WTC11 (cell line): ENCODE results near the gene CLEC16A.

Experiments
- CBFB ChIP-seq: sonication (generic); formaldehyde crosslinking; IDR thresholded peaks from 2 replicates; pipeline ENCODE4 v1.8.1; 2022; ENCODE audit warnings: mild to moderate bottlenecking, low read depth, missing genetic modification reagents
- CTCF ChIP-seq: fragments of 200-600 bp; IDR thresholded peaks from 2 replicates; pipeline ENCODE4 v1.8.0; 2022; ENCODE audit warnings: antibody characterized with exemption
- ETV6 ChIP-seq: sonication (generic); formaldehyde crosslinking; IDR thresholded peaks from 2 replicates; pipeline ENCODE4 v1.8.1; 2022; ENCODE audit warnings: mild to moderate bottlenecking, missing genetic modification reagents
- FOXK1 ChIP-seq: sonication (generic); formaldehyde crosslinking; IDR thresholded peaks from 2 replicates; pipeline ENCODE4 v1.8.0; 2022; ENCODE audit warnings: mild to moderate bottlenecking, moderate library complexity, missing genetic modification reagents
- NFE2L1 ChIP-seq: sonication (generic); formaldehyde crosslinking; IDR thresholded peaks from 2 replicates; pipeline ENCODE4 v1.8.1; 2023; ENCODE audit warnings: missing genetic modification reagents
- NFYB ChIP-seq: sonication (generic); formaldehyde crosslinking; conservative IDR thresholded peaks from 2 replicates; pipeline ENCODE4 v1.8.0; 2022; ENCODE audit warnings: low read depth, missing genetic modification reagents
- NR2C2 ChIP-seq: sonication (generic); formaldehyde crosslinking; IDR thresholded peaks from 2 replicates; pipeline ENCODE4 v1.8.0; 2022; ENCODE audit warnings: mild to moderate bottlenecking, missing genetic modification reagents
- TEAD1 ChIP-seq: sonication (generic); formaldehyde crosslinking; IDR thresholded peaks from 2 replicates; pipeline ENCODE4 v1.8.0; 2022; ENCODE audit warnings: mild to moderate bottlenecking, missing genetic modification reagents
- ZBTB21 ChIP-seq: sonication (generic); formaldehyde crosslinking; IDR thresholded peaks from 2 replicates; pipeline ENCODE4 v1.8.1; 2023; ENCODE audit warnings: mild to moderate bottlenecking, missing genetic modification reagents, borderline replicate concordance
- TF ChIP-seq, protein P1 (sequence below): sonication (generic); formaldehyde crosslinking; IDR thresholded peaks from 2 replicates; pipeline ENCODE4 v1.8.0; 2022; ENCODE audit warnings: mild to moderate bottlenecking, missing genetic modification reagents

GRCh38 chr16:11042191-11042590, 97.8 kb downstream of the CLEC16A start:
- TF ChIP-seq NR2C2 (no peak), CTCF (no peak), NFYB (CRISPR knock-in tag) (no peak), TEAD1 (CRISPR knock-in tag) (no peak), ETV6 (CRISPR knock-in tag) (no peak), CBFB (no peak), FOXK1 (CRISPR knock-in tag) (no peak), ZBTB21 (CRISPR knock-in tag) (no peak), NFE2L1 (CRISPR knock-in tag) (no peak)
- TF ChIP-seq, protein P1, sequence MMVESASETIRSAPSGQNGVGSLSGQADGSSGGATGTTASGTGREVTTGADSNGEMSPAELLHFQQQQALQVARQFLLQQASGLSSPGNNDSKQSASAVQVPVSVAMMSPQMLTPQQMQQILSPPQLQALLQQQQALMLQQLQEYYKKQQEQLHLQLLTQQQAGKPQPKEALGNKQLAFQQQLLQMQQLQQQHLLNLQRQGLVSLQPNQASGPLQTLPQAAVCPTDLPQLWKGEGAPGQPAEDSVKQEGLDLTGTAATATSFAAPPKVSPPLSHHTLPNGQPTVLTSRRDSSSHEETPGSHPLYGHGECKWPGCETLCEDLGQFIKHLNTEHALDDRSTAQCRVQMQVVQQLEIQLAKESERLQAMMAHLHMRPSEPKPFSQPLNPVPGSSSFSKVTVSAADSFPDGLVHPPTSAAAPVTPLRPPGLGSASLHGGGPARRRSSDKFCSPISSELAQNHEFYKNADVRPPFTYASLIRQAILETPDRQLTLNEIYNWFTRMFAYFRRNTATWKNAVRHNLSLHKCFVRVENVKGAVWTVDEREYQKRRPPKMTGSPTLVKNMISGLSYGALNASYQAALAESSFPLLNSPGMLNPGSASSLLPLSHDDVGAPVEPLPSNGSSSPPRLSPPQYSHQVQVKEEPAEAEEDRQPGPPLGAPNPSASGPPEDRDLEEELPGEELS (CRISPR knock-in tag) = no peak
